ENCODE data around the gene TMEM100.

Gene TMEM100

GRCh38 chr17:55751720-55752250, 29.1 kb upstream of the TMEM100 start:
- H3K27ac ChIP-seq: peak overlapping the region in 1 of 2 donors; percentile 87
- H3K4me3 ChIP-seq: peak overlapping the region; percentile 81
- DNase-seq (ENCODE audit: low spot score): no peak

GRCh38 chr17:55750750-55751657, 28.3 kb upstream of the TMEM100 start, which contains the start of gene PCTP:
TSS of gene PCTP (plus strand) at chr17:55751051. CDS start at chr17:55751104, 53 bp downstream.
- peak within 1 kb of the TSS; percentile 81 for H3K4me3 ChIP-seq
- H3K27ac ChIP-seq: peak within 1 kb of the TSS; percentile 69 to 87
- peak; percentile 96 for DNase-seq (ENCODE audit: low spot score)
- TF ChIP-seq CTCF (IDR thresholded peaks at IDR 0.05): no peak

More at GRCh38 chr17:55751720-55752250, 29.1 kb upstream of the TMEM100 start:
- no peak for TF ChIP-seq CTCF (IDR thresholded peaks at IDR 0.05)

GRCh38 chr17:55749985-55750384, 27.3 kb upstream of the TMEM100 start:
- no peak for DNase-seq (ENCODE audit: low spot score)
- peak overlapping the region in 1 of 2 donors; percentile 87 for H3K27ac ChIP-seq
- H3K4me3 ChIP-seq: no peak overlapping the region
- TF ChIP-seq CTCF (IDR thresholded peaks at IDR 0.05): no peak

GRCh38 chr17:55748841-55749240, 26.2 kb upstream of the TMEM100 start:
- Histone ChIP-seq H3K4me3 (no peak overlapping the region), H3K27ac (no peak overlapping the region)
- TF ChIP-seq CTCF (IDR thresholded peaks at IDR 0.05): no peak
- DNase-seq (ENCODE audit: low spot score): no peak

- Histone ChIP-seq H3K4me3 (no peak overlapping the region), H3K27ac (no peak overlapping the region)
- no peak for TF ChIP-seq CTCF (IDR thresholded peaks at IDR 0.05)
- no peak for DNase-seq (ENCODE audit: low spot score)
Measured at GRCh38 chr17:55747209-55747608, 24.5 kb upstream of the TMEM100 start.

- H3K4me3 ChIP-seq: no peak overlapping the region
- no peak for TF ChIP-seq CTCF (IDR thresholded peaks at IDR 0.05)
- no peak for DNase-seq (ENCODE audit: low spot score)
- no peak overlapping the region for H3K27ac ChIP-seq
Measured at GRCh38 chr17:55746466-55746865, 23.8 kb upstream of the TMEM100 start.

Data from coronary artery (tissue), 2 donors.